SK-N-SH (cell line): Measurements from ENCODE around the gene GGACT. TPM values are rescaled to one million over a fixed set of nuclear protein-coding genes. Genes with fewer than 3 reads are reported as not detected.

Source experiments
- CTCF ChIA-PET: fragments of 300-600, 350-600 bp; formaldehyde crosslinking; extraction: SDS; loops from one replicate; lab custom pipeline; 2021; lab: Yijun Ruan, JAX
- POLR2A ChIA-PET: fragments of 350-600 bp; sonication (Branson Sonifier 250); formaldehyde crosslinking; extraction: SDS; loops from one replicate; lab custom pipeline; 2020; ENCODE audit warnings: antibody characterized with exemption, inconsistent platforms; lab: Yijun Ruan, JAX
- DNase-seq: peaks from one replicate; pipeline ENCODE4 v3.0.0; 2012
- H2AFZ ChIP-seq: fragments of 200-600 bp; sonication (generic); 2 replicates; pipeline ENCODE4 v1.8.1; 2016; ENCODE audit warnings: antibody characterized with exemption, mild to moderate bottlenecking, low read depth
- H3F3A ChIP-seq: fragments of 200-600 bp; sonication (generic); replicated peaks from 2 replicates; pipeline ENCODE3; 2016; ENCODE audit warnings: antibody characterized with exemption, mild to moderate bottlenecking; ENCODE audit not compliant: insufficient read depth
- H3K27ac ChIP-seq, 2 experiments: fragments of 200-500 bp in 1 of 2; fragments of 200-600 bp in 1 of 2; sonication (Bioruptor generic) in 1 of 2; sonication (generic), shearing (Covaris generic) in 1 of 2; 2 replicates each; pipeline versions ENCODE4 v1.5.1 to v1.6.1; 2014 to 2016; ENCODE audit warnings: low read depth in 2 of 2, inconsistent platforms in 1 of 2, low read length in 1 of 2, mild to moderate bottlenecking in 1 of 2, mixed read lengths in 1 of 2
- H3K27me3 ChIP-seq: fragments of 200-600 bp; sonication (generic), shearing (Covaris generic); 2 replicates; pipeline ENCODE4 v1.6.1; 2016; ENCODE audit warnings: mixed run types; ENCODE audit not compliant: insufficient read depth
- H3K36me3 ChIP-seq, 2 experiments: fragments of 200-500 bp in 1 of 2; fragments of 200-600 bp in 1 of 2; sonication (Bioruptor generic) in 1 of 2; sonication (generic) in 1 of 2; replicated peaks in 1 of 2; 2 replicates each; pipeline versions ENCODE3 to v1.5.1; 2014 to 2016; ENCODE audit warnings: low read length in 1 of 2, mild to moderate bottlenecking in 1 of 2; ENCODE audit not compliant: insufficient read depth in 2 of 2, control insufficient read depth in 1 of 2
- H3K4me1 ChIP-seq, 2 experiments: fragments of 200-500 bp in 1 of 2; fragments of 200-600 bp in 1 of 2; sonication (Bioruptor generic) in 1 of 2; sonication (generic), shearing (Covaris generic) in 1 of 2; 2 replicates each; pipeline versions ENCODE4 v1.5.1 to v1.6.1; 2014 to 2016; ENCODE audit warnings: low read depth in 1 of 2, low read length in 1 of 2, mixed run types in 1 of 2; ENCODE audit not compliant: insufficient read depth in 2 of 2, control insufficient read depth in 1 of 2
- H3K4me2 ChIP-seq: fragments of 200-600 bp; sonication (generic), shearing (Covaris generic); 2 replicates; pipeline ENCODE4 v1.6.1; 2017; ENCODE audit warnings: mixed run types
- H3K4me3 ChIP-seq, 2 experiments: fragments of 200-500 bp in 1 of 2; fragments of 200-600 bp in 1 of 2; sonication (Bioruptor generic) in 1 of 2; sonication (generic), shearing (Covaris generic) in 1 of 2; 2 replicates each; pipeline versions ENCODE4 v1.5.1 to v1.8.1; 2014 to 2016; ENCODE audit warnings: low read depth in 2 of 2, inconsistent platforms in 1 of 2, low read length in 1 of 2, mild to moderate bottlenecking in 1 of 2, mixed read lengths in 1 of 2, moderate library complexity in 1 of 2
- H3K79me2 ChIP-seq: fragments of 200-600 bp; sonication (generic); 2 replicates; pipeline ENCODE4 v1.8.1; 2017; ENCODE audit warnings: mild to moderate bottlenecking; ENCODE audit not compliant: insufficient read depth
- H3K9ac ChIP-seq: fragments of 200-600 bp; sonication (generic); 2 replicates; pipeline ENCODE4 v1.6.1; 2017; ENCODE audit warnings: mixed run types
- H3K9me2 ChIP-seq: fragments of 200-600 bp; sonication (generic); 2 replicates; pipeline ENCODE4 v1.6.1; 2017; ENCODE audit warnings: mixed run types
- H3K9me3 ChIP-seq: fragments of 200-600 bp; sonication (generic); 2 replicates; pipeline ENCODE4 v1.6.1; 2017; ENCODE audit warnings: mixed run types, mild to moderate bottlenecking, moderate library complexity
- H4K20me1 ChIP-seq: fragments of 200-600 bp; sonication (generic); 2 replicates; pipeline ENCODE4 v1.6.1; 2017; ENCODE audit warnings: mild to moderate bottlenecking, mixed run types; ENCODE audit not compliant: insufficient read depth
- EP300 ChIP-seq, 2 experiments: IDR thresholded peaks; 2 replicates each; pipeline versions ENCODE4 v1.4.0 to v1.6.1; 2012; ENCODE audit warnings: borderline replicate concordance in 1 of 2, low read depth in 1 of 2, low read length in 1 of 2
- FOSL2 ChIP-seq: IDR thresholded peaks from 2 replicates; pipeline ENCODE4 v1.4.0; 2012; ENCODE audit warnings: low read depth, mild to moderate bottlenecking, moderate library complexity, borderline replicate concordance
- FOXJ3 ChIP-seq: sonication (generic); formaldehyde crosslinking; IDR thresholded peaks from 2 replicates; pipeline ENCODE4 v1.5.1; 2020; ENCODE audit warnings: mild to moderate bottlenecking, missing genetic modification reagents
- IRF3 ChIP-seq: fragments of 150-350 bp; IDR thresholded peaks from 2 replicates; pipeline ENCODE4 v1.6.1; 2016; ENCODE audit warnings: mild to moderate bottlenecking, low read depth, low read length
- NRF1 ChIP-seq: IDR thresholded peaks from 2 replicates; pipeline ENCODE4 v1.6.1; 2012; ENCODE audit warnings: low read depth, mild to moderate bottlenecking, low read length
- POLR2AphosphoS5 ChIP-seq: IDR thresholded peaks from 2 replicates; pipeline ENCODE4 v1.6.1; 2012; ENCODE audit warnings: low read depth, low read length
- TAF1 ChIP-seq: IDR thresholded peaks from 2 replicates; pipeline ENCODE4 v1.6.1; 2012; ENCODE audit warnings: low read depth, mild to moderate bottlenecking, low read length, moderate library complexity, borderline replicate concordance
- TCF12 ChIP-seq: IDR thresholded peaks from 2 replicates; pipeline ENCODE4 v1.4.0; 2012
- USF2 ChIP-seq: fragments of 150-350 bp; IDR thresholded peaks from 2 replicates; pipeline ENCODE4 v1.6.1; 2017; ENCODE audit warnings: antibody characterized with exemption, low read length, low read depth, borderline replicate concordance
- WGBS: methylation state at CpG from one replicate; pipeline ENCODE4 v1.1.6; 2017; ENCODE audit warnings: low lambda C conversion rate; 5-methylcytosine and 5-hydroxymethylcytosine counted together
- polyA plus RNA-seq, 3 experiments: library from polyadenylated mRNA; depleted of rRNA; stranded (reverse); fragments of >200 nt; gene quantifications; 2 replicates each; pipeline ENCODE4 v1.2.3, GENCODE V29; 2012
- TF ChIP-seq, protein P1 (sequence below): IDR thresholded peaks from 2 replicates; pipeline ENCODE4 v1.4.0; 2012; ENCODE audit warnings: low read depth, borderline replicate concordance
- TF ChIP-seq, protein P2 (sequence below): fragments of 200-600 bp; sonication (generic); IDR thresholded peaks from 2 replicates; pipeline ENCODE4 v1.6.1; 2017; ENCODE audit warnings: antibody characterized with exemption, mild to moderate bottlenecking, moderate library complexity
- TF ChIP-seq, protein P3 (sequence below): IDR thresholded peaks from 2 replicates; pipeline ENCODE4 v1.4.0; 2012; ENCODE audit warnings: low read depth, borderline replicate concordance

Gene GGACT
- polyA plus RNA-seq, 1 of the 3 experiments (the other 2 are of a cell fraction): 7.1 TPM

DNA sequence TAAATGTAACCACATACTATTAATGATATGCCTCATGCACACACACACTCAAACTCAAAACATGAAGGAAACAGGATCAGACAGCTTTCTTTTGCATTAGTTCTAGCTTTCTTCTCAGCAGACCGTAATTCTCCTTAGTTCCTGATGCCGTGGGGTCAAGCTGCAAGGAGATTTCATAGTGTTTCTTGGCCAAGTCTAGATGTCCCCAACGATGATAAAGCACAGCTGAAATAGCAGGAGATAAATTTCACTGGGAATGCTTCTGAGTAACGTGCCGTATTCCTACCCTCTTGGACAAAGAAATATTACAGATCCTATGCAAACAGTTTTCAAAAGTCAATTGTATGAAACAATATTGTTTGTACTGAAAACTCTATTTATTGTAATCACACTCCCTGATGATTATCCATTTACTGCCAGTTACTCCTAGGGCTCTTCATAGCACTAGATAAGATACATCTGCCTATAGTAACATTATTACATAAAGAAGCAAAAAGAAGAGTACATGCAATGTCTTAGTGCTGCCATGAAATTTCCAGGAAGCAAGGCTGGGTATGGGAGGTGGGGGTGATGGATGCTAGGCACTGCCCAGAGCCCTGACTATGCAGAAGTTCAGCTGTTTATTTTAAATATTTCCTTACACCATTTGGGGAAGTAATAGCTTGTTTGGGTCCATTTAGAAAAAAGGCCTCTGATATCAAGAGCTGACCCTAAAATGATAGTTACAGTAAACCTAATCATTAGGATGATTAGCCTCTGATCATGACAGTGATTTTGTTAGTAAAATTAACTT is 16.5 kb upstream of the GGACT start:
- Histone ChIP-seq H3K36me3 (peaks cover 0 to 4% of the 10 kb centered on the region in 2 experiments), H3F3A (no peaks in the 10 kb centered on the region), H2AFZ (no peak overlapping the region), H3K9me3 (no peaks in the 10 kb centered on the region), H3K4me3 (no peak overlapping the region), H3K4me1 (no peaks in the 10 kb centered on the region), H3K79me2 (no peaks in the 10 kb centered on the region), H4K20me1 (no peaks in the 10 kb centered on the region), H3K4me2 (no peak overlapping the region), H3K27me3 (no peaks in the 10 kb centered on the region), H3K9me2 (no peaks in the 10 kb centered on the region), H3K27ac (no peak overlapping the region), H3K9ac (no peak overlapping the region)
- TF ChIP-seq IRF3 (no peak), FOXJ3 (CRISPR knock-in tag) (no peak), POLR2AphosphoS5 (no peak), USF2 (no peak), TAF1 (no peak), EP300 (IDR thresholded peaks at IDR 0.05; ENCODE audit: borderline replicate concordance in 1 of 2, low read depth in 1 of 2, low read length in 1 of 2) (no peak)
- TF ChIP-seq, protein P1, sequence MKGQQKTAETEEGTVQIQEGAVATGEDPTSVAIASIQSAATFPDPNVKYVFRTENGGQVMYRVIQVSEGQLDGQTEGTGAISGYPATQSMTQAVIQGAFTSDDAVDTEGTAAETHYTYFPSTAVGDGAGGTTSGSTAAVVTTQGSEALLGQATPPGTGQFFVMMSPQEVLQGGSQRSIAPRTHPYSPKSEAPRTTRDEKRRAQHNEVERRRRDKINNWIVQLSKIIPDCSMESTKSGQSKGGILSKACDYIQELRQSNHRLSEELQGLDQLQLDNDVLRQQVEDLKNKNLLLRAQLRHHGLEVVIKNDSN: no peak
- TF ChIP-seq, protein P2, sequence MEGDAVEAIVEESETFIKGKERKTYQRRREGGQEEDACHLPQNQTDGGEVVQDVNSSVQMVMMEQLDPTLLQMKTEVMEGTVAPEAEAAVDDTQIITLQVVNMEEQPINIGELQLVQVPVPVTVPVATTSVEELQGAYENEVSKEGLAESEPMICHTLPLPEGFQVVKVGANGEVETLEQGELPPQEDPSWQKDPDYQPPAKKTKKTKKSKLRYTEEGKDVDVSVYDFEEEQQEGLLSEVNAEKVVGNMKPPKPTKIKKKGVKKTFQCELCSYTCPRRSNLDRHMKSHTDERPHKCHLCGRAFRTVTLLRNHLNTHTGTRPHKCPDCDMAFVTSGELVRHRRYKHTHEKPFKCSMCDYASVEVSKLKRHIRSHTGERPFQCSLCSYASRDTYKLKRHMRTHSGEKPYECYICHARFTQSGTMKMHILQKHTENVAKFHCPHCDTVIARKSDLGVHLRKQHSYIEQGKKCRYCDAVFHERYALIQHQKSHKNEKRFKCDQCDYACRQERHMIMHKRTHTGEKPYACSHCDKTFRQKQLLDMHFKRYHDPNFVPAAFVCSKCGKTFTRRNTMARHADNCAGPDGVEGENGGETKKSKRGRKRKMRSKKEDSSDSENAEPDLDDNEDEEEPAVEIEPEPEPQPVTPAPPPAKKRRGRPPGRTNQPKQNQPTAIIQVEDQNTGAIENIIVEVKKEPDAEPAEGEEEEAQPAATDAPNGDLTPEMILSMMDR: no peak
- no peak for DNase-seq
- POLR2A ChIA-PET: no interaction called here
- CTCF ChIA-PET: interaction anchor here (5.1 kb wide), 1 partner anchor 16 kb away, joined by 20 read pairs; the partner anchor contains the start of gene GGACT
- 86% methylated on average over 5 of the region's 5 CpGs for whole genome bisulfite sequencing

DNA sequence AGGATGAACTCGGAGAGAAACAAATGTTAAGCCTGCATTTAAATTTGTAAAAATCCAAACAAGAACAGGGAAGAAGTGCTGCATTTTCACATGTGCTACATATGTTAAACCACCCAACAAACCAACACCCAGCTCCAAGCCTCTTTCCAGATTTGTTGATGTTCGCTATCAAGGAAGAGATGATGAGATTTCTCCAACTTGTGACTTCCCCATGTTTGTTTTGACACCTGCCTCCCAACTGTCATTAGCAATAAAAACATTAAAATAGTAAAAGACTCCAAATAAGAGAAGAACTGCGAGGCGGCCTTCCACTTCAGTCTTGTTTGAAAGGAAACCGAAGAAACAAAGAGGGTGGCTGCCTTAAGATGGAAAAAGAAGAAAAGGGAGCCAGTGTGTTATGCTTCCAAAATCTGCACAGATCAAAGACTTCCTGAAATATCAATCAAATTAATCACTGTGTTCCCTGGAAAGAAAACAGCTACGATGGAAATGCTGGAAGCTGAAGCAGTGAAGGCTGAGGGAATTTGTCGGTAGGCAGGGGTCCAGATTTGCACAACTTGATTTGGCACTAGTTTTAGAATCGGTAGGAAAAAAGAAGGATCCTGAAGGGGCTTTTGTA is 14.0 kb upstream of the GGACT start:
- Histone ChIP-seq H3K9me3 (no peaks in the 10 kb centered on the region), H3K27ac (no peak overlapping the region), H2AFZ (no peak overlapping the region), H3K4me1 (no peaks in the 10 kb centered on the region), H3K36me3 (peaks cover 0 to 4% of the 10 kb centered on the region in 2 experiments), H3K9ac (no peak overlapping the region), H3K27me3 (no peaks in the 10 kb centered on the region), H3F3A (no peaks in the 10 kb centered on the region), H3K9me2 (no peaks in the 10 kb centered on the region), H3K79me2 (no peaks in the 10 kb centered on the region), H3K4me2 (no peak overlapping the region), H4K20me1 (no peaks in the 10 kb centered on the region), H3K4me3 (no peak overlapping the region)
- ChIA-PET CTCF (interaction anchor here (5.1 kb wide), 1 partner anchor 14 kb away, joined by 20 read pairs; the partner anchor contains the start of gene GGACT), POLR2A (no interaction called here)
- WGBS: 89% methylated on average over 8 of the region's 8 CpGs
- DNase-seq: no peak
- TF ChIP-seq USF2: no peak
- TF ChIP-seq, protein P2: no peak
- TF ChIP-seq EP300 (IDR thresholded peaks at IDR 0.05; ENCODE audit: borderline replicate concordance in 1 of 2, low read depth in 1 of 2, low read length in 1 of 2): no peak
- TF ChIP-seq, protein P3, sequence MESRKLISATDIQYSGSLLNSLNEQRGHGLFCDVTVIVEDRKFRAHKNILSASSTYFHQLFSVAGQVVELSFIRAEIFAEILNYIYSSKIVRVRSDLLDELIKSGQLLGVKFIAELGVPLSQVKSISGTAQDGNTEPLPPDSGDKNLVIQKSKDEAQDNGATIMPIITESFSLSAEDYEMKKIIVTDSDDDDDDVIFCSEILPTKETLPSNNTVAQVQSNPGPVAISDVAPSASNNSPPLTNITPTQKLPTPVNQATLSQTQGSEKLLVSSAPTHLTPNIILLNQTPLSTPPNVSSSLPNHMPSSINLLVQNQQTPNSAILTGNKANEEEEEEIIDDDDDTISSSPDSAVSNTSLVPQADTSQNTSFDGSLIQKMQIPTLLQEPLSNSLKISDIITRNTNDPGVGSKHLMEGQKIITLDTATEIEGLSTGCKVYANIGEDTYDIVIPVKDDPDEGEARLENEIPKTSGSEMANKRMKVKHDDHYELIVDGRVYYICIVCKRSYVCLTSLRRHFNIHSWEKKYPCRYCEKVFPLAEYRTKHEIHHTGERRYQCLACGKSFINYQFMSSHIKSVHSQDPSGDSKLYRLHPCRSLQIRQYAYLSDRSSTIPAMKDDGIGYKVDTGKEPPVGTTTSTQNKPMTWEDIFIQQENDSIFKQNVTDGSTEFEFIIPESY: no peak
- TF ChIP-seq FOSL2: no peak
- TF ChIP-seq TCF12: no peak
- no peak for TF ChIP-seq TAF1
- TF ChIP-seq NRF1: no peak
